DOHH2 (cell line): ENCODE measurements around the gene PDIA4.

Source experiments
- CTCF ChIP-seq: fragments of 200-600 bp; sonication (generic); IDR thresholded peaks from one replicate; pipeline ENCODE4 v1.5.1; 2014; ENCODE audit warnings: antibody characterized with exemption, mild to moderate bottlenecking, low read depth, low read length; ENCODE audit not compliant: poor library complexity, severe bottlenecking
- EZH2phosphoT487 ChIP-seq: fragments of 200-600 bp; sonication (generic); IDR thresholded peaks from 2 replicates; pipeline ENCODE4 v1.6.1; 2017; ENCODE audit warnings: borderline replicate concordance, mild to moderate bottlenecking, antibody characterized with exemption, low read length, moderate library complexity, mixed read lengths

DNA sequence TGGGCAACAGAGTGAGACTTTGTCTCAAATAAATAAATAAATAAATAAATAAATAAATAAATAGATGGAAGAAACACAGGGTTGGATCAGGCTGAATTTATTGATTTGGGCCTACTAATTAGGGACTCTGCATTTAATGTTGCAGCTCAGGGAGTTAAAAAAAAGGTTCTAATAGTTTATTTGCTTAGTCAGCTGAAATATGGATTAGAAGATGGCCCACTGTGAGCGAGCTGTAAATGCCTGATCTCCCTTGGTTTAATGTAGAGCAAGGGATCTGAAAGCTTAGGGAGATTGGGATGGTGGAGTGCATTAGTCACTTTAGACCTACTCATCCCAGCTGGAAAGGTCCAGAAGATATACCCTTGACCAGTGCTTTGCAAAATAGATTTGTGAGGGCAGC is 25.1 kb upstream of the PDIA4 start:
- no peak for TF ChIP-seq CTCF
- no peak for TF ChIP-seq EZH2phosphoT487
